ENCODE results near the gene ILF2.

DNA sequence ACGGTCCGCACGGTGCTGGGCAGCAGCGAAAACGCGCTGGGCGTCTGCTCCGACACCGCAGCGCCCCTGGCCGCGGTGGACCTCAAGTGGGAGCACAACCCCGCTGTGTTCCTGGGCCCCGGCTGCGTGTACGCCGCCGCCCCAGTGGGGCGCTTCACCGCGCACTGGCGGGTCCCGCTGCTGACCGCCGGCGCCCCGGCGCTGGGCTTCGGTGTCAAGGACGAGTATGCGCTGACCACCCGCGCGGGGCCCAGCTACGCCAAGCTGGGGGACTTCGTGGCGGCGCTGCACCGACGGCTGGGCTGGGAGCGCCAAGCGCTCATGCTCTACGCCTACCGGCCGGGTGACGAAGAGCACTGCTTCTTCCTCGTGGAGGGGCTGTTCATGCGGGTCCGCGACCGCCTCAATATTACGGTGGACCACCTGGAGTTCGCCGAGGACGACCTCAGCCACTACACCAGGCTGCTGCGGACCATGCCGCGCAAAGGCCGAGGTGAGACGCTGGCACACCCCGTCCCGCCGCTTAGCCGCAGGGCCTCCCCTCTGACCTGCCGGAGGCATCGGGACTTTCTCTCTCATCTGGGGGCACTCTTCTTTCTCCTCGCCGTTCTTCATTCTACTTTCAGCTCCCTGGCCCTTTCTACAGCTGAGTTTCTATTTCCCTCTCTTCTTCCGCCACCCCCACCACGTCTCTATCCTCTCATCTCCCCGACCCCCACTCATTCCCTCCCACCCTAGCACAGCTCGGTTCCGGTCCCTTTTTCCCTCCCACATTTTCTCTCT is 8.7 kb upstream of the ILF2 start:
- TF ChIP-seq ZNF571 (tag by site-specific recombination; IDR thresholded peaks at IDR 0.05) (no peak), ZNF292 (tag by site-specific recombination; IDR thresholded peaks at IDR 0.05; ENCODE audit: borderline replicate concordance, low read depth) (no peak), ZBTB20 (tag by site-specific recombination; IDR thresholded peaks at IDR 0.05) (no peak), CTCF (tag by site-specific recombination; IDR thresholded peaks at IDR 0.05) (no peak), KLF17 (tag by site-specific recombination; IDR thresholded peaks at IDR 0.05) (no peak), ZNF280C (tag by site-specific recombination; IDR thresholded peaks at IDR 0.05) (no peak)
- TF ChIP-seq, protein P1, sequence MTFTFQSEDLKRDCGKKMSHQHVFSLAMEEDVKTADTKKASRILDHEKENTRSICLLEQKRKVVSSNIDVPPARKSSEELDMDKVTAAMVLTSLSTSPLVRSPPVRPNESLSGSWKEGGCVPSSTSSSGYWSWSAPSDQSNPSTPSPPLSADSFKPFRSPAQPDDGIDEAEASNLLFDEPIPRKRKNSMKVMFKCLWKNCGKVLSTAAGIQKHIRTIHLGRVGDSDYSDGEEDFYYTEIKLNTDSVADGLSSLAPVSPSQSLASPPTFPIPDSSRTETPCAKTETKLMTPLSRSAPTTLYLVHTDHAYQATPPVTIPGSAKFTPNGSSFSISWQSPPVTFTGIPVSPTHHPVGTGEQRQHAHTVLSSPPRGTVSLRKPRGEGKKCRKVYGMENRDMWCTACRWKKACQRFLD (tag by site-specific recombination; IDR thresholded peaks at IDR 0.05) = no peak
- TF ChIP-seq, protein P2, sequence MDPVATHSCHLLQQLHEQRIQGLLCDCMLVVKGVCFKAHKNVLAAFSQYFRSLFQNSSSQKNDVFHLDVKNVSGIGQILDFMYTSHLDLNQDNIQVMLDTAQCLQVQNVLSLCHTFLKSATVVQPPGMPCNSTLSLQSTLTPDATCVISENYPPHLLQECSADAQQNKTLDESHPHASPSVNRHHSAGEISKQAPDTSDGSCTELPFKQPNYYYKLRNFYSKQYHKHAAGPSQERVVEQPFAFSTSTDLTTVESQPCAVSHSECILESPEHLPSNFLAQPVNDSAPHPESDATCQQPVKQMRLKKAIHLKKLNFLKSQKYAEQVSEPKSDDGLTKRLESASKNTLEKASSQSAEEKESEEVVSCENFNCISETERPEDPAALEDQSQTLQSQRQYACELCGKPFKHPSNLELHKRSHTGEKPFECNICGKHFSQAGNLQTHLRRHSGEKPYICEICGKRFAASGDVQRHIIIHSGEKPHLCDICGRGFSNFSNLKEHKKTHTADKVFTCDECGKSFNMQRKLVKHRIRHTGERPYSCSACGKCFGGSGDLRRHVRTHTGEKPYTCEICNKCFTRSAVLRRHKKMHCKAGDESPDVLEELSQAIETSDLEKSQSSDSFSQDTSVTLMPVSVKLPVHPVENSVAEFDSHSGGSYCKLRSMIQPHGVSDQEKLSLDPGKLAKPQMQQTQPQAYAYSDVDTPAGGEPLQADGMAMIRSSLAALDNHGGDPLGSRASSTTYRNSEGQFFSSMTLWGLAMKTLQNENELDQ (tag by site-specific recombination; IDR thresholded peaks at IDR 0.05; ENCODE audit: low read depth) = no peak
